Measurements from ENCODE around the gene BLTP3A. TPM values are rescaled to one million over a fixed set of nuclear protein-coding genes. Genes with fewer than 3 reads are reported as not detected.
A peak's percentile ranks its signal among the peaks of the same experiment; 100 is the strongest.
"Not testable (repeated sequence)": the region's sequence is repeated elsewhere in the genome, so short reads cannot be mapped to it uniquely, and the experiment has no call there.

Gene BLTP3A
- 10 to 100 TPM; 11.7 to 19.6 (median 16.0) TPM for total RNA-seq

GRCh38 chr6:34791701-34792604 lies at the start of gene BLTP3A:
Gene BLTP3A (plus strand): TSS chr6:34792083. CDS start chr6:34792251, 168 bp downstream.
- no peak for DNase-seq (ENCODE audit: low spot score)
- ATAC-seq (ENCODE audit: low FRiP score) = peak; percentile 86
- no peak for TF ChIP-seq CTCF (IDR thresholded peaks at IDR 0.05)

- ATAC-seq (ENCODE audit: low FRiP score) = no peak
- TF ChIP-seq CTCF (IDR thresholded peaks at IDR 0.05) = no peak
- DNase-seq (ENCODE audit: low spot score) = no peak
These were observed 49.8 kb upstream of the BLTP3A start for GRCh38 chr6:34742094-34742493.

- no peak for ATAC-seq (ENCODE audit: low FRiP score)
- no peak for TF ChIP-seq CTCF (IDR thresholded peaks at IDR 0.05)
- no peak for DNase-seq (ENCODE audit: low spot score)
These were observed 48.1 kb upstream of the BLTP3A start for GRCh38 chr6:34743625-34744293.

- ATAC-seq (ENCODE audit: low FRiP score); DNase-seq (ENCODE audit: low spot score): not testable (repeated sequence)
These were observed 47.6 kb upstream of the BLTP3A start for GRCh38 chr6:34744294-34744647.

GRCh38 chr6:34745277-34746103 lies 46.4 kb upstream of the BLTP3A start:
- ATAC-seq (ENCODE audit: low FRiP score) = no peak
- no peak for TF ChIP-seq CTCF (IDR thresholded peaks at IDR 0.05)
- no peak for DNase-seq (ENCODE audit: low spot score)

- no peak for ATAC-seq (ENCODE audit: low FRiP score)
- DNase-seq (ENCODE audit: low spot score) = no peak
- no peak for TF ChIP-seq CTCF (IDR thresholded peaks at IDR 0.05)
These were observed 45.6 kb upstream of the BLTP3A start for GRCh38 chr6:34746104-34746846.

All from omental fat pad (tissue), 4 donors.